HEK293 (cell line): ENCODE results near the gene CACTIN.

Source experiments
- BCL11A ChIP-seq: fragments of 450-650 bp; formaldehyde crosslinking; IDR thresholded peaks from 2 replicates; pipeline ENCODE4 v1.5.1; 2016; ENCODE audit warnings: low read depth, missing biosample characterization, missing genetic modification characterization
- CTCF ChIP-seq: fragments of 450-650 bp; formaldehyde crosslinking; IDR thresholded peaks from 2 replicates; pipeline ENCODE4 v1.5.1; 2016; ENCODE audit warnings: missing biosample characterization, missing genetic modification characterization
- REST ChIP-seq: fragments of 450-650 bp; formaldehyde crosslinking; IDR thresholded peaks from 2 replicates; pipeline ENCODE4 v1.5.1; 2016; ENCODE audit warnings: missing biosample characterization, missing genetic modification characterization
- SP2 ChIP-seq: fragments of 450-650 bp; formaldehyde crosslinking; IDR thresholded peaks from 2 replicates; pipeline ENCODE4 v1.5.1; 2016; ENCODE audit warnings: missing biosample characterization, missing genetic modification characterization
- TCF7L2 ChIP-seq: IDR thresholded peaks from 2 replicates; pipeline ENCODE4 v1.6.1; 2011; ENCODE audit warnings: low read depth, mild to moderate bottlenecking, inconsistent platforms, low read length, moderate library complexity, borderline replicate concordance
- TSHZ1 ChIP-seq: fragments of 450-650 bp; formaldehyde crosslinking; IDR thresholded peaks from 2 replicates; pipeline ENCODE4 v1.5.1; 2016; ENCODE audit warnings: missing biosample characterization, missing genetic modification characterization, borderline replicate concordance
- ZFP3 ChIP-seq: fragments of 450-650 bp; formaldehyde crosslinking; IDR thresholded peaks from 2 replicates; pipeline ENCODE4 v1.5.1; 2016; ENCODE audit warnings: low read depth, missing biosample characterization, missing genetic modification characterization
- ZNF214 ChIP-seq: fragments of 450-650 bp; formaldehyde crosslinking; IDR thresholded peaks from 2 replicates; pipeline ENCODE4 v1.5.1; 2017; ENCODE audit warnings: missing biosample characterization, mild to moderate bottlenecking, missing genetic modification characterization, borderline replicate concordance
- ZNF274 ChIP-seq, 2 experiments: fragments of 200-500 bp in 1 of 2; fragments of 450-650 bp in 1 of 2; sonication (Bioruptor generic) in 1 of 2; formaldehyde crosslinking in 1 of 2; IDR thresholded peaks; 2 replicates each; pipeline versions ENCODE4 v1.5.1 to v1.6.1; 2014 to 2016; ENCODE audit warnings: borderline replicate concordance in 1 of 2, inconsistent platforms in 1 of 2, low read length in 1 of 2, missing biosample characterization in 1 of 2, missing genetic modification characterization in 1 of 2
- ZNF341 ChIP-seq: fragments of 450-650 bp; formaldehyde crosslinking; IDR thresholded peaks from 2 replicates; pipeline ENCODE4; 2016; ENCODE audit warnings: low read depth, missing biosample characterization, missing genetic modification characterization
- ZNF416 ChIP-seq: fragments of 450-650 bp; formaldehyde crosslinking; IDR thresholded peaks from 2 replicates; pipeline ENCODE4 v1.5.1; 2016; ENCODE audit warnings: missing biosample characterization, missing genetic modification characterization
- ZNF600 ChIP-seq: fragments of 450-650 bp; formaldehyde crosslinking; IDR thresholded peaks from 2 replicates; pipeline ENCODE4 v1.5.1; 2016; ENCODE audit warnings: missing biosample characterization, missing genetic modification characterization
- ZNF776 ChIP-seq: fragments of 450-650 bp; formaldehyde crosslinking; IDR thresholded peaks from 2 replicates; pipeline ENCODE4 v1.5.0; 2017; ENCODE audit warnings: missing biosample characterization, missing genetic modification characterization, borderline replicate concordance
- ZSCAN23 ChIP-seq: fragments of 450-650 bp; formaldehyde crosslinking; IDR thresholded peaks from 2 replicates; pipeline ENCODE4 v1.5.1; 2016; ENCODE audit warnings: missing biosample characterization, missing genetic modification characterization

- TF ChIP-seq ZNF274 (IDR thresholded peaks at IDR 0.05; ENCODE audit: low read length): no peak
- TF ChIP-seq ZNF274 (tag by site-specific recombination; IDR thresholded peaks at IDR 0.05; ENCODE audit: borderline replicate concordance): no peak
- no peak for TF ChIP-seq CTCF (tag by site-specific recombination)
- TF ChIP-seq ZSCAN23 (tag by site-specific recombination): no peak
- no peak for TF ChIP-seq TCF7L2
- TF ChIP-seq TSHZ1 (tag by site-specific recombination): no peak
- TF ChIP-seq ZFP3 (tag by site-specific recombination): no peak
- no peak for TF ChIP-seq REST (tag by site-specific recombination)
- TF ChIP-seq BCL11A: no peak
- TF ChIP-seq ZNF600 (tag by site-specific recombination): no peak
- no peak for TF ChIP-seq ZNF214 (tag by site-specific recombination)
- no peak for TF ChIP-seq ZNF776 (tag by site-specific recombination)
- no peak for TF ChIP-seq ZNF341 (tag by site-specific recombination)
- no peak for TF ChIP-seq ZNF416
- TF ChIP-seq SP2: no peak
These were observed 2.9 kb downstream of the CACTIN start for GRCh38 chr19:3623716-3624115.
